ENCODE data around the gene CASKIN2. TPM values are rescaled to one million over a fixed set of nuclear protein-coding genes. Genes with fewer than 3 reads are reported as not detected.

The CASKIN2 gene
- total RNA-seq, 1 donor, result 0.10 TPM

DNA sequence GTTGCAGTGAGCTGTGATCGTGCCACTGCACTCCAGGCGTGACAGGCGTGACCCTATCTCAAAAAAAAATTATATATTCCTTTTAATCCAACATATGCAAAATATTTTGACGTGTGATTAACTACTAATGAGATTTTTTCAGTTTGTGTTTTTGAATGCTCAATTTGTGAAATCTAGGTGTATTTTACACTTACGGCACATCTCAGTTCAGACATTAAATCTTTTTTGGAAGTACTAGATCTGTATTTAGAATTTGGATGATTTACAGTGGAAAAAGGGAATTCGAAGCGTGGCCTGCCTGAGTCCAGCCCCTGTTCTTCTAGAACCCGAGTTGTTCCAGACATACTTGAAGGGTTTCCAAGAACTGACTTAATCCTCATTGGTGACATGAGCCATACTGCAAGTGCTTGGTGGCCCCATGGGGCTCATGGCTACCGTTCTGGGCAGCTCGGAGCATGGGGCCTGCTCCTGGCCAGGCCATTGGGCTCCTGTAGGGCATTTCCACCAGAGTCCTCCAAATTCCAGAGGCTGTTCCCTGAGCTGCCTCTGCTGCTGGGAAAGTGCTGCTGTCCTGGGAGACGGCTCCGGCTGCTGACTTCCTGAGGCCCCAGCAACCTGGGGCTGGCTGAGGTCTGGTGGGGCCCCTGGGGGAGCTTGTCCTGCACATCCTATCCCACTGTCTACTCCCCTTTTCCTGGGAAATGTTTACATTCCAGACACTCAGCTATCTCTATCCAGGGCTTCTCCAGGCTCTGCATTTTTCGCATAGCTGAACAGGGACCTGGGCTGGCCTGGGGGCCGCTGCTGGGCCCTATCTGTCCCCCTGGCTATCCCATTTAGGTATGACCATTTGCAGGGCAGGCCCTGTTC is 37.3 kb upstream of the CASKIN2 start:
- H3K4me1 ChIP-seq (ENCODE audit: insufficient read depth, low read length), result no peaks in the 10 kb centered on the region
- no peaks in the 10 kb centered on the region for H3K9me3 ChIP-seq (ENCODE audit: low read depth, low read length)
- no peak overlapping the region for H3K4me3 ChIP-seq (ENCODE audit: low read length)
- H3K27me3 ChIP-seq (ENCODE audit: insufficient read depth, low read length), result no peaks in the 10 kb centered on the region

DNA sequence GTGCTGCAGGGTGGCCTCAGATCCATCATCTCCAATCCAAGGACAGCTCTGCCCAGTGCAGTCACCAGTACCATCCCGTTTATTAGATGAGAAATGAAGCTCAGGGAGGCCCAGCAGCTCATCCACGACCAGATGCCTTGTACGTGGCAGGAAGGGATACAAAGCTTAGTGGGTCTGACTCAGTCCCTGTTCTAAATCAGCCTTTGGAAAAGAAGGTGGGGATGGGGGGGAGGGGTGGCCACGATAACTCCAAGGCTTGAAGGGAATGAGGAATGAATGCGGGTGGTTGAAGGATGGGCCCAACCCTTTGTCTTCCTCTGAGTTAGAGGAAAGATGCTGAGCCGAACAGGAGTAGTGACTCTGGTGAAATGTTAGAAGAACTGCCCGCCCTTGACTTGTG is 35.9 kb upstream of the CASKIN2 start:
- Histone ChIP-seq H3K4me1 (ENCODE audit: insufficient read depth, low read length) (no peaks in the 10 kb centered on the region), H3K9me3 (ENCODE audit: low read depth, low read length) (no peaks in the 10 kb centered on the region), H3K4me3 (ENCODE audit: low read length) (no peak overlapping the region), H3K27me3 (ENCODE audit: insufficient read depth, low read length) (no peaks in the 10 kb centered on the region)

DNA sequence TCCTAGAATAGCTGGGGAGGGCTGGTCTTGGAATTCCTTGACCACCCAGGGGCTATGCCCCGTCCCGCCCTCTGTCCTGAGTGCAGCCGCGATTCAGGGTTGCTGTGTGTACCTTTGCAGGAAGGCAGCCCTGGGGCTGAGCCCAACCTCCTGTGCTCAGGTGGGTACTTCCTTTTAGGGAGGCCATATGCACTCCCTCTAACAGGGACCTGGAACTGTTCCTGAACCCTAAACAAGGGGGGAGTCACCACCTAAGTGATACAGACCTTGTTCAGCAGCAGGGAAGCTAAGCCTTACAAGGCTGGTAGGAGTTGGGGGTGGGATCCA is 34.8 kb upstream of the CASKIN2 start:
- no peak overlapping the region for H3K4me3 ChIP-seq (ENCODE audit: low read length)
- no peaks in the 10 kb centered on the region for H3K9me3 ChIP-seq (ENCODE audit: low read depth, low read length)
- no peaks in the 10 kb centered on the region for H3K4me1 ChIP-seq (ENCODE audit: insufficient read depth, low read length)
- no peaks in the 10 kb centered on the region for H3K27me3 ChIP-seq (ENCODE audit: insufficient read depth, low read length)

DNA sequence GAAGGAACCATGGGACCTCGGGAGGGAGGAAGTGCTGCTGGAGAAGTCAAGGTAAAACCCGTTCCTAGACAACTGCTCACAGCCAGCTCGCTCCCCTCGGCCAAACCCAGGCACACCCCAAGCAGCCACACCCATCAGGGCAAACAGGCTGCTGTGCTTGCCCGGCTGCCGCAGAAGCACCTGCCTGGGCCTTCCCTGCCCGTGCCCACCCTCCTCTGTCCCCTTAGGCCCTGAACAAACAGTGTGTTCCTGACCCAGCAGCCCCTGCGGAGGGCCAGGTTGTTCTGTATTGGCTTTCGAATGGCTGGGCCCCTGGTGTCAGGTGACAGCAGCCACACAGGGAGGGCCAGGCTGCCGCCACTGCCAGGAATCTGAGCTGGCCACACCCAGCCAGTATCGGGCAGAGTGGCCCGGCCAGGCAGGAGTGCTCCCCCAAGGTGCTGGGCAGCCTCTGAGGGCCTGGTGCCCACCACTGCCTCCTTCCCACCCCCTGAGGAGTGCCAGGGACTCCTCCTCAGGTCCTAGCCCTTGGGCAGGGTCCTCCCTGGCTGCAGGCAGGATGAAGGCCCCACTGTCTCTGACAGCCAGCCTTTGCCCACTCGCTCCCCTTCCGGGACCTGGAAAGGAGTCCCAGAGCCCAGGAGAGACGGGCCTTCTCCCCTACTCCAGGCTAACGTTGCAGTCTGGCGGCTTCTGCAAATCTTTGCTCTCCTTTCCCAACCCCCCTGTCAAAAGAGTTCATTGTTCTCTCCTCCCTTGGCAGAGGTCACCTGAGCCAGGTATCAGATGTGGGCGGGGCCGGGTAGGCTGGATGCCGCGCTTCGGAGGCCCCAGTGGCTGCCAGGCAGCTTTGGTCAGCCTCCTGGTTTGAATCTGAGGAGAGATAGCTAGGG is 34.2 kb upstream of the CASKIN2 start:
- no peaks in the 10 kb centered on the region for H3K9me3 ChIP-seq (ENCODE audit: low read depth, low read length)
- no peak overlapping the region for H3K4me3 ChIP-seq (ENCODE audit: low read length)
- H3K4me1 ChIP-seq (ENCODE audit: insufficient read depth, low read length), result no peaks in the 10 kb centered on the region
- H3K27me3 ChIP-seq (ENCODE audit: insufficient read depth, low read length), result no peaks in the 10 kb centered on the region

DNA sequence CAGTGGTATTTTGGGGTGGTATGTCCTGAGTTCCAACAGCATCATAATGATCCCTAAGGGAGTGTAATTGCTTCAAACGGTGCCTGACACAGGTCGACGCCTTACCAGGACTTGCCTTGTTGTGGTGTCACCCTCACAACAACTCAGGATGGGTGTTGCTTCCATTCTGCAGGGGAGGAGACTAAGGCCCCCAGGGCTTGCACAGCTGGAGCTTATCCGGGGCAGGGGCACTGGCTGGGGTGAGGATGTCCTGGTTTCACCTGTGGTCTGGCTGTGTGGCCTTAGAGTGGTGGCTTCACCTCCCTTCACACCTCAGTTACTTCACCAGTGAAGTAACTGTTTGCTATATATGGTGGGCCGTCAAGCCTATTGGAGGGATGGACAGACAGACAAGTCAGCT is 33.5 kb upstream of the CASKIN2 start:
- H3K9me3 ChIP-seq (ENCODE audit: low read depth, low read length), result no peaks in the 10 kb centered on the region
- no peak overlapping the region for H3K4me3 ChIP-seq (ENCODE audit: low read length)
- H3K27me3 ChIP-seq (ENCODE audit: insufficient read depth, low read length), result no peaks in the 10 kb centered on the region
- H3K4me1 ChIP-seq (ENCODE audit: insufficient read depth, low read length), result no peaks in the 10 kb centered on the region

DNA sequence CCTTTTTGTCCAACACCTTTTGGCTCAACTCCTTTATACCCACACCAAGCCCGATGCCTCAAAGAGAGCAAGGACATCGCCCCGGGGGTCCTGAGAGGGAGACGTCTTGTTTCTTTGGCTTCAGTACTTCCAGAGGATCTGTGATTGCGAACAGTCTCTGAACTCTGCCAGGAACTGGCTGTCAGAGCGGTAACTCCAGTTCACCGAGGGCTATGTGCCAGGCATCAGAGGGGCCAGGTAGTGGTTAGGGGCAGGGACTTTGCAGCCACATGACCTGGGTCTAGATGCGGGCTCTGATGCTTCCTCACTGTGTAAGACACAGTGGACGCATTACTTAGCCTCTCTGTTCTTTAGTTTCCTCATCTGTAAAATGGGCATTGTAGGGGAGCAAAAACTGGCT is 31.8 kb upstream of the CASKIN2 start:
- Histone ChIP-seq H3K9me3 (ENCODE audit: low read depth, low read length) (no peaks in the 10 kb centered on the region), H3K27me3 (ENCODE audit: insufficient read depth, low read length) (no peaks in the 10 kb centered on the region), H3K4me3 (ENCODE audit: low read length) (no peak overlapping the region)

DNA sequence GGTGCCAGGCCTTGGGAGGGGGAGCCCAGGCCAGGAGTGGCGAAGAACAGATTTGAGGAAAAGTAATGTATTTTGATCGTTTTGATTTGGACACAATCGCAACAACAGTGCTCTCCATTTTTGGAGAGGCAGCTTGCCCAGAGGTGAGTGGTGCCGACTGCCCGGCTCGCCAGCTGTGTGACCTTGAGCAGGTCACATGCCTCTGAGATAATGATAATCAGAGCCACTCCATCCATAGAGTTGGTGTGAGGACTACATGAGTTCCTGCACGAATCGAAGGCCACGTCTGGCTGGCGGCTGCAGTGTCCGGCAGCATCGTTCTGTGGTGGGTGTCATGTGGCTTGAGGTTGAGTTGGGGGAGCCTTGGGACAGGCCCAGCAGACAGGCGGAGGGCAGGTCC is 30.8 kb upstream of the CASKIN2 start:
- H3K27me3 ChIP-seq (ENCODE audit: insufficient read depth, low read length), result no peaks in the 10 kb centered on the region
- H3K9me3 ChIP-seq (ENCODE audit: low read depth, low read length), result no peaks in the 10 kb centered on the region
- no peak overlapping the region for H3K4me3 ChIP-seq (ENCODE audit: low read length)

More for the DNA sequence above, 31.8 kb upstream of the CASKIN2 start:
- no peaks in the 10 kb centered on the region for H3K4me1 ChIP-seq (ENCODE audit: insufficient read depth, low read length)

DNA sequence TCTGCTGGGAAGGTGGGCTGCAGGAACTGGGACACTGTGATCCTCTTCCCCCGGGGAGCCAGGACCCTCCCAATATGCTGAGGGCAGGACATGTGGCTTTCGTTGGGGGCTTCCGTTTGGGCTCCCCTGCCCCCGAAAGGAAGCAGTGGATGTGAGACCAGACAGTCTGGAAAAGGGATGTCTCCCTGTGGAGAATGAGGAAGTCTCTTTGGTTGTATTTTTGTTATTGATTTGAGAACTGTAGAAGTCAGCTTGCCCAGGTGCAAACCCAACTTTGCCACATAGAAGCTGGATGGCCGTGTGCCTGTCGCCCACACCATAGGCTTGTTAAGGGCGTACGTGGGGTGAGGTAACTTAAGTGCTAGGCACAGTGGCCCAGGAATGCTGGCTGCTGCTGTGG is 28.9 kb upstream of the CASKIN2 start:
- H3K27me3 ChIP-seq (ENCODE audit: insufficient read depth, low read length), result no peaks in the 10 kb centered on the region
- no peaks in the 10 kb centered on the region for H3K9me3 ChIP-seq (ENCODE audit: low read depth, low read length)
- H3K4me1 ChIP-seq (ENCODE audit: insufficient read depth, low read length), result no peaks in the 10 kb centered on the region
- H3K4me3 ChIP-seq (ENCODE audit: low read length), result no peak overlapping the region

More for the DNA sequence above, 30.8 kb upstream of the CASKIN2 start:
- H3K4me1 ChIP-seq (ENCODE audit: insufficient read depth, low read length), result no peaks in the 10 kb centered on the region

DNA sequence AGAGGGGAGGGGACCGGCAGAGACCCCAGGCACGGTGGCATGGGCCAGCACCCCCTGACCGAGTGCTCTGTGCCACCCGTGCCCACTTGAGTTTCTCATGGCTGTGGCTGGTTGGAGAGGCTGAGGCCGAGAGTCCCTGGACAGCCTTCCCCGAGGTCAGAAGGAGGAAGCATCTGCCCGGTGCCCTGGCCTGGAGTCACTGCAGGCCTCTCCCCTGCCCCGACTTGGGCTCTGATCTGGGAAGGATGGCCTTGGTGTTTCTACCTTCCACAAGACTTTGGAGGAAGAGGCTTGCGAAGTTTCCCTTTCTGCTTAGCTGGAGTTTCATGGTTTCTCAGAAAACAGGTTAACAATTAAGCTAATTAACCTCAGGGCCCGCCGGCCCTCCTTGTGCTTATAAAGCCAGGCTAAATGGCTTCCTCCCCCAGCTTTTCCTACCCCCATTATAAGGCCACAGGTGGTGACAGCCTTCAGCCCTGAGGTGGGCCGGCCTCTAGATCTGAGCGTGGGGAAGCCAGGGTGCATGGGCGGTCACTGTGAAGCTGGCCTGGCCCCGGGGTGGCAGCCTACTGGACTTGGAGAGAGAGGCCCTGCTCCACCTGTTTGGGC is 27.5 kb upstream of the CASKIN2 start:
- no peaks in the 10 kb centered on the region for H3K27me3 ChIP-seq (ENCODE audit: insufficient read depth, low read length)
- no peaks in the 10 kb centered on the region for H3K4me1 ChIP-seq (ENCODE audit: insufficient read depth, low read length)
- H3K4me3 ChIP-seq (ENCODE audit: low read length), result no peak overlapping the region
- no peaks in the 10 kb centered on the region for H3K9me3 ChIP-seq (ENCODE audit: low read depth, low read length)

DNA sequence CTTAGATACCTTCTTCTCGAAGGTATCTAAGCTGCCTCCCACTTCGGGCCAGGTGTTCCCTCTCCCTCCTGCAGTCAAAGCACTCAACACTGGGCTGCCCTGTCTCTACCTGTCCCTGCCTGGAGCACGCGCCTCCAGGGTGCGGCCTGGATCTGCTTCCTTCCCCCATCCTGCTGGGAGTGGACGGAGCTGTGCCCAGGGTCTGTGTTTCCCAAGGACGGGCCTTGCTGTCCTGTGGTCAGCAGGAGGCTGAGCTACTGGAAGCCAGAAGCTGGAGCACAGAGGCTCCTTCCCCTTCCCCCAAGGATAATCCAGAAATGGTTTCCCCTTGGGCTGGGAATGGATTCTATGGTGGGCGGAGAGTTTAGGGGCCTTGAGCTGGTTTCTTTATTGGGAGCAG is 26.9 kb upstream of the CASKIN2 start:
- no peak overlapping the region for H3K4me3 ChIP-seq (ENCODE audit: low read length)
- no peaks in the 10 kb centered on the region for H3K4me1 ChIP-seq (ENCODE audit: insufficient read depth, low read length)
- H3K27me3 ChIP-seq (ENCODE audit: insufficient read depth, low read length), result no peaks in the 10 kb centered on the region
- no peaks in the 10 kb centered on the region for H3K9me3 ChIP-seq (ENCODE audit: low read depth, low read length)

DNA sequence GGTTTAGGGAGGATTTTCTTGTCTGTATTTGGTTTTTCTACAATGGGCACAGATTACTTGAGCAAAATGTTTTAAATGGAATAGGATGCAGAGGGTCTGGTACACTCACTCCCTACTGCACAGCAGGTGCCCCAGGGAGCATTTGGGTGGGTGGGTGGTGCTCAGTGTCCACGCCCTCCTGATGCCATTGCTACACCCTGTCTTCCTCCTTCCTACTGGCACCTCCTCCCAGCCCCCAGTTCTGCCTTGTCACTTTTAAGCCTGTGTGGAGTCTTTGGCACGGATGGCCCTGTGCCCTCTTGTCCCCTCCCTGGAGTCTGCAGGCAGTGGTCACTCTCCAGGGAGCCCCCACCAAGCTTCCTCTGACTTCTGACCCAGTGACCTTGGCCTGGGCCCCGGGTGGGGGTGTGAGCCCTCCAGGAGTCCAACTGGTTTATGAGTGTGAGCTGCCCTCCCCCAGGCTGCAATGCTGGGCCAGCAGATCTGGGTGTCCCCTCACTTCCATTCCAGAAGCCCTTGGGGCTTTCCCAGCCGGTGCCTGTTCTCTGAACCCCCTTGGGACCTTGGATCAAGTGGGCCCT is 25.7 kb upstream of the CASKIN2 start:
- H3K9me3 ChIP-seq (ENCODE audit: low read depth, low read length), result no peaks in the 10 kb centered on the region
- H3K4me3 ChIP-seq (ENCODE audit: low read length), result no peak overlapping the region
- no peaks in the 10 kb centered on the region for H3K27me3 ChIP-seq (ENCODE audit: insufficient read depth, low read length)
- H3K4me1 ChIP-seq (ENCODE audit: insufficient read depth, low read length), result peaks cover 4% of the 10 kb centered on the region

DNA sequence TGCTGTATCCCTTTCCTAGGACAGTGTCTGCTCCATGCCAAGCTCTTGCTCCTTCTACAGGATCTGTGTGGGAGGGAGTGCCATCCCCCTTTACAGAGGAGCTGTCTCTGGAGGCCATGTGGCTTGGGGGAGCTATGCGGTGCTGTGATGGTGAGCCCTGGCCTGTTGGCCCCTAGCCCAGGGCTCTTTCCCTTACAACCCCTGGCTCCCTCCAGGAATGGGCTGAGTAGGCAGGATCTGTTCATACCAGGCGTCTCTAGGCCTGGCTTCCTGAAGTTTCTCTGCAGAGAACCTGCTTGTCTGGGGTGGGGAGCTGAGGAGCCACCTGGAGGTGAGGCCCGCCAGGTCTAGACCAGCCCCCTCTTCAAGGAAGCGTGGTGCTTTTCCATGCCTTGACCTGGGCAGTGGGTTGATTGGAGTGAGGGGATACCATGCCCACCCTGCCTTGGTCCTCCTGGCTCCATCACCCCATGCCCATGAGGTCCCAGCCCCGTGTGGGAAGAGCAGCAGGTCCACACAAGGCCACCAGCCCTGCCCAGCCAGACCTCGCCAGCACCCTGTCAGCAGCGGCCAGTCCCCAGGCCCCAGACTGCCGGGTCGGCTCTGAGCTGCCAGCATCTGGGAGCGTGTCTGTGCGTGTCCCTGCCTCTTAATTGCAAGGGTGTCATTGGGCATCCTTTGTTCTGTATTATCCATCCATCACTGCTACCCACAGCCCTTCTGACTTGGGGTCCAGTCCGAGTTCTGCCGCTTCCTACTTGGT is 24.8 kb upstream of the CASKIN2 start:
- Histone ChIP-seq H3K27me3 (ENCODE audit: insufficient read depth, low read length) (no peaks in the 10 kb centered on the region), H3K4me3 (ENCODE audit: low read length) (no peak overlapping the region), H3K9me3 (ENCODE audit: low read depth, low read length) (no peaks in the 10 kb centered on the region), H3K4me1 (ENCODE audit: insufficient read depth, low read length) (peaks cover 13% of the 10 kb centered on the region)

DNA sequence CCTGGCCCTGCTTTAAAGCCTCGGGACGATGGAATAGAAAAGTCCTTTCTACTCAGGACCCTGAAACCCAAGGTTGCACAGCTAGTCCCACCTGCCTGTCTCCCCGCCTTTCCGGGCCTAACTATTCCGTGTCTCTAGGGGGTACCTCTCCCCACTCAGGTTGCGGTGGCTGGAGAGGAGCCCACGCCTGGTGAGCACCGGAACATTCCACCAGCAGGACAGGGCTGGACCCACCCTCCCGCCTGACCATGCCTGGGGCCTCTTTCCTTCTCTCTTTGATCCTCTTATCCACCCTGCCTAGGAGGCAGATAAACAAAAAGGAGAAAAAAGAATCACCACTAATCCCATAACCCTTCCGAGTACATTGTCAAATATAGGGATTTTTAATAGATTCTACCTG is 21.0 kb upstream of the CASKIN2 start:
- Histone ChIP-seq H3K4me1 (ENCODE audit: insufficient read depth, low read length) (peaks cover 27% of the 10 kb centered on the region), H3K9me3 (ENCODE audit: low read depth, low read length) (no peaks in the 10 kb centered on the region), H3K27me3 (ENCODE audit: insufficient read depth, low read length) (no peaks in the 10 kb centered on the region), H3K4me3 (ENCODE audit: low read length) (no peak overlapping the region)

DNA sequence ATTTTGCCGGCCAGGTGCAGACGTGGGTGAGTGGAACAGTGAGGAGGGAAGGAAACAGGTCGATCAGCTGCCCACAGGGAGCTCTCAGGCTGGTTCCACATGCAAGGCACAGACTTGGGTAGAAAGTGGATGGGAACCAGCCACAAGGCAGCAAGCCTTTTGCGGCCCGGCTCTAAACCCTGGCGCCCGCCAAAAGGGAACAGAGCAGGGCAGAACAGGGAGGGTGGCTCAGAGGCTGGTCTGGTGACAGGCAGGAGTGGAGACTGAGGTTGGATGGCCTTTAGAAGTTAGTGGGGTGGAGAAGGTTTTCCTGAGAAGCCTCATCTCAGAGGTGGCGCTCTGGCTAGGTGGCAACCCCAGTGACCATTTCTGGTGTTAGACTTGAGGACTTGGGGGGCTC is 20.5 kb upstream of the CASKIN2 start:
- no peaks in the 10 kb centered on the region for H3K9me3 ChIP-seq (ENCODE audit: low read depth, low read length)
- no peak overlapping the region for H3K4me3 ChIP-seq (ENCODE audit: low read length)
- H3K27me3 ChIP-seq (ENCODE audit: insufficient read depth, low read length), result no peaks in the 10 kb centered on the region
- H3K4me1 ChIP-seq (ENCODE audit: insufficient read depth, low read length), result peaks cover 27% of the 10 kb centered on the region

Data from mononuclear cell (primary cell).